ENCODE results near the gene LRRC4.

LRRC4 gene

GRCh38 chr7:128036226-128036940 lies 5.1 kb upstream of the LRRC4 start:
- Histone ChIP-seq H3K4ac (ENCODE audit: low read depth in 1 of 2, low read length in 2 of 2) (no peak overlapping the region), H4K8ac (ENCODE audit: low read length) (no peak overlapping the region), H3K4me2 (ENCODE audit: low read length, poor library complexity, severe bottlenecking) (no peak overlapping the region), H3K14ac (ENCODE audit: low read length in 2 of 2) (no peak overlapping the region), H3K27ac (ENCODE audit: low read length, poor library complexity, severe bottlenecking) (no peak overlapping the region), H3K4me1 (ENCODE audit: control insufficient read depth, insufficient read depth, low read depth, low read length) (peaks cover 6% of the 10 kb centered on the region), H2BK15ac (ENCODE audit: low read depth, poor library complexity, severe bottlenecking) (no peak overlapping the region), H3K9ac (ENCODE audit: low read length) (no peak overlapping the region), H3K27me3 (ENCODE audit: control insufficient read depth in 1 of 2, insufficient read depth in 1 of 2, low read length in 2 of 2) (peaks cover 0 to 11% of the 10 kb centered on the region in 2 experiments), H3K36me3 (ENCODE audit: control insufficient read depth in 1 of 2, insufficient read depth in 2 of 2, low read depth in 1 of 2, low read length in 2 of 2) (peaks cover 0 to 4% of the 10 kb centered on the region in 2 experiments), H2BK5ac (ENCODE audit: low read depth, low read length, poor library complexity, severe bottlenecking) (no peak overlapping the region), H2BK12ac (ENCODE audit: low read length in 2 of 2) (no peak overlapping the region), H2BK120ac (ENCODE audit: low read depth, low read length) (no peak overlapping the region), H3K18ac (ENCODE audit: low read depth in 1 of 2, low read length in 2 of 2) (no peak overlapping the region), H2AK5ac (ENCODE audit: low read length, severe bottlenecking) (no peak overlapping the region), H3K79me1 (replicated peaks; ENCODE audit: low read length, poor library complexity, severe bottlenecking) (peaks cover 37% of the 10 kb centered on the region), H3K4me3 (ENCODE audit: insufficient read depth in 1 of 2, low read depth in 1 of 2, low read length in 2 of 2) (no peak overlapping the region), H3K9me3 (ENCODE audit: control insufficient read depth, low read length) (no peaks in the 10 kb centered on the region), H3K23ac (ENCODE audit: low read length in 2 of 2) (no peak overlapping the region), H4K91ac (ENCODE audit: low read length) (no peak overlapping the region), H2AFZ (ENCODE audit: low read depth, low read length) (no peak overlapping the region)
- WGBS: 93% methylated on average over 3 of the region's 4 CpGs
- no peak for DNase-seq

- Histone ChIP-seq H3K4ac (ENCODE audit: low read depth in 1 of 2, low read length in 2 of 2) (no peak overlapping the region), H2AFZ (ENCODE audit: low read depth, low read length) (no peak overlapping the region), H3K18ac (ENCODE audit: low read depth in 1 of 2, low read length in 2 of 2) (no peak overlapping the region), H4K8ac (ENCODE audit: low read length) (no peak overlapping the region), H3K23ac (ENCODE audit: low read length in 2 of 2) (no peak overlapping the region), H2BK120ac (ENCODE audit: low read depth, low read length) (no peak overlapping the region), H3K9me3 (ENCODE audit: control insufficient read depth, low read length) (no peaks in the 10 kb centered on the region), H3K27me3 (ENCODE audit: control insufficient read depth in 1 of 2, insufficient read depth in 1 of 2, low read length in 2 of 2) (peaks cover 0 to 11% of the 10 kb centered on the region in 2 experiments), H2BK12ac (ENCODE audit: low read length in 2 of 2) (no peak overlapping the region), H2BK5ac (ENCODE audit: low read depth, low read length, poor library complexity, severe bottlenecking) (no peak overlapping the region), H3K36me3 (ENCODE audit: control insufficient read depth in 1 of 2, insufficient read depth in 2 of 2, low read depth in 1 of 2, low read length in 2 of 2) (peaks cover 0 to 4% of the 10 kb centered on the region in 2 experiments), H3K9ac (ENCODE audit: low read length) (no peak overlapping the region), H3K14ac (ENCODE audit: low read length in 2 of 2) (no peak overlapping the region), H4K91ac (ENCODE audit: low read length) (no peak overlapping the region), H3K4me1 (ENCODE audit: control insufficient read depth, insufficient read depth, low read depth, low read length) (peaks cover 7% of the 10 kb centered on the region), H3K79me1 (replicated peaks; ENCODE audit: low read length, poor library complexity, severe bottlenecking) (peaks cover 37% of the 10 kb centered on the region), H3K27ac (ENCODE audit: low read length, poor library complexity, severe bottlenecking) (no peak overlapping the region), H3K4me2 (ENCODE audit: low read length, poor library complexity, severe bottlenecking) (no peak overlapping the region), H2AK5ac (ENCODE audit: low read length, severe bottlenecking) (no peak overlapping the region), H2BK15ac (ENCODE audit: low read depth, poor library complexity, severe bottlenecking) (no peak overlapping the region), H3K4me3 (ENCODE audit: insufficient read depth in 1 of 2, low read depth in 1 of 2, low read length in 2 of 2) (no peak overlapping the region)
- no peak for DNase-seq
- 81% methylated on average over 3 of the region's 3 CpGs for WGBS
Observed at GRCh38 chr7:128035712-128036111, 4.5 kb upstream of the LRRC4 start.

- H3K4me2 ChIP-seq (ENCODE audit: low read length, poor library complexity, severe bottlenecking): no peak overlapping the region
- no peak overlapping the region for H2BK15ac ChIP-seq (ENCODE audit: low read depth, poor library complexity, severe bottlenecking)
- no peak for DNase-seq
- H2BK12ac ChIP-seq (ENCODE audit: low read length in 2 of 2): no peak overlapping the region
- peaks cover 41% of the 10 kb centered on the region for H3K79me1 ChIP-seq (replicated peaks; ENCODE audit: low read length, poor library complexity, severe bottlenecking)
- no peak overlapping the region for H3K4ac ChIP-seq (ENCODE audit: low read depth in 1 of 2, low read length in 2 of 2)
- no peak overlapping the region for H3K27ac ChIP-seq (ENCODE audit: low read length, poor library complexity, severe bottlenecking)
- H3K4me3 ChIP-seq (ENCODE audit: insufficient read depth in 1 of 2, low read depth in 1 of 2, low read length in 2 of 2): no peak overlapping the region
- H2AK5ac ChIP-seq (ENCODE audit: low read length, severe bottlenecking): no peak overlapping the region
- no peak overlapping the region for H2BK120ac ChIP-seq (ENCODE audit: low read depth, low read length)
- no peak overlapping the region for H2BK5ac ChIP-seq (ENCODE audit: low read depth, low read length, poor library complexity, severe bottlenecking)
- peaks cover 0 to 17% of the 10 kb centered on the region in 2 experiments for H3K27me3 ChIP-seq (ENCODE audit: control insufficient read depth in 1 of 2, insufficient read depth in 1 of 2, low read length in 2 of 2)
- no peak overlapping the region for H3K9ac ChIP-seq (ENCODE audit: low read length)
- H3K23ac ChIP-seq (ENCODE audit: low read length in 2 of 2): no peak overlapping the region
- 93% methylated on average over 2 of the region's 2 CpGs for WGBS
- no peak overlapping the region for H2AFZ ChIP-seq (ENCODE audit: low read depth, low read length)
- H3K9me3 ChIP-seq (ENCODE audit: control insufficient read depth, low read length): no peaks in the 10 kb centered on the region
- no peak overlapping the region for H3K18ac ChIP-seq (ENCODE audit: low read depth in 1 of 2, low read length in 2 of 2)
- no peak overlapping the region for H4K8ac ChIP-seq (ENCODE audit: low read length)
- H3K36me3 ChIP-seq (ENCODE audit: control insufficient read depth in 1 of 2, insufficient read depth in 2 of 2, low read depth in 1 of 2, low read length in 2 of 2): peaks cover 0 to 13% of the 10 kb centered on the region in 2 experiments
- H4K91ac ChIP-seq (ENCODE audit: low read length): no peak overlapping the region
- no peak overlapping the region for H3K14ac ChIP-seq (ENCODE audit: low read length in 2 of 2)
- peaks cover 13% of the 10 kb centered on the region for H3K4me1 ChIP-seq (ENCODE audit: control insufficient read depth, insufficient read depth, low read depth, low read length)
Observed at GRCh38 chr7:128034825-128035224, 3.6 kb upstream of the LRRC4 start.

- peaks cover 46% of the 10 kb centered on the region for H3K79me1 ChIP-seq (replicated peaks; ENCODE audit: low read length, poor library complexity, severe bottlenecking)
- no peak overlapping the region for H2AFZ ChIP-seq (ENCODE audit: low read depth, low read length)
- H3K9ac ChIP-seq (ENCODE audit: low read length): peak overlapping the region; percentile 78
- H3K9me3 ChIP-seq (ENCODE audit: control insufficient read depth, low read length): no peaks in the 10 kb centered on the region
- H2BK12ac ChIP-seq (ENCODE audit: low read length in 2 of 2): no peak overlapping the region
- H3K27ac ChIP-seq (ENCODE audit: low read length, poor library complexity, severe bottlenecking): no peak overlapping the region
- 73% methylated on average over 9 of the region's 9 CpGs for whole genome bisulfite sequencing
- H4K91ac ChIP-seq (ENCODE audit: low read length): no peak overlapping the region
- peaks cover 0 to 17% of the 10 kb centered on the region in 2 experiments for H3K27me3 ChIP-seq (ENCODE audit: control insufficient read depth in 1 of 2, insufficient read depth in 1 of 2, low read length in 2 of 2)
- no peak overlapping the region for H3K23ac ChIP-seq (ENCODE audit: low read length in 2 of 2)
- no peak overlapping the region for H2BK120ac ChIP-seq (ENCODE audit: low read depth, low read length)
- no peak overlapping the region for H3K4ac ChIP-seq (ENCODE audit: low read depth in 1 of 2, low read length in 2 of 2)
- no peak overlapping the region for H2BK15ac ChIP-seq (ENCODE audit: low read depth, poor library complexity, severe bottlenecking)
- peaks cover 8 to 24% of the 10 kb centered on the region in 2 experiments for H3K36me3 ChIP-seq (ENCODE audit: control insufficient read depth in 1 of 2, insufficient read depth in 2 of 2, low read depth in 1 of 2, low read length in 2 of 2)
- no peak overlapping the region for H3K14ac ChIP-seq (ENCODE audit: low read length in 2 of 2)
- no peak overlapping the region for H4K8ac ChIP-seq (ENCODE audit: low read length)
- no peak overlapping the region for H3K4me2 ChIP-seq (ENCODE audit: low read length, poor library complexity, severe bottlenecking)
- no peak overlapping the region for H2BK5ac ChIP-seq (ENCODE audit: low read depth, low read length, poor library complexity, severe bottlenecking)
- H3K4me3 ChIP-seq (ENCODE audit: insufficient read depth in 1 of 2, low read depth in 1 of 2, low read length in 2 of 2): no peak overlapping the region
- peaks cover 13% of the 10 kb centered on the region for H3K4me1 ChIP-seq (ENCODE audit: control insufficient read depth, insufficient read depth, low read depth, low read length)
- no peak overlapping the region for H3K18ac ChIP-seq (ENCODE audit: low read depth in 1 of 2, low read length in 2 of 2)
- no peak overlapping the region for H2AK5ac ChIP-seq (ENCODE audit: low read length, severe bottlenecking)
- no peak for DNase-seq
Observed at GRCh38 chr7:128033246-128033645, 2.0 kb upstream of the LRRC4 start.

All from mesenchymal stem cell (in vitro differentiated cells and primary cell).